K562 (cell line): ENCODE results near the gene TOMM22. TPM values are rescaled to one million over a fixed set of nuclear protein-coding genes. Genes with fewer than 3 reads are reported as not detected.
A peak's percentile ranks its signal among the peaks of the same experiment; 100 is the strongest.

Source experiments
- DPF2 ChIP-seq: fragments of 450-650 bp; IDR thresholded peaks from 2 replicates; pipeline ENCODE4 v1.6.1; 2016
- E2F4 ChIP-seq: sonication (generic); formaldehyde crosslinking; IDR thresholded peaks from 2 replicates; pipeline ENCODE4 v1.8.0; 2022; ENCODE audit warnings: mild to moderate bottlenecking, low read depth, missing genetic modification reagents
- KHSRP ChIP-seq: fragments of 450-650 bp; IDR thresholded peaks from 2 replicates; pipeline ENCODE4 v1.6.1; 2017
- MGA ChIP-seq: fragments of 450-650 bp; IDR thresholded peaks from 2 replicates; pipeline ENCODE4 v1.6.1; 2016; ENCODE audit warnings: mild to moderate bottlenecking, moderate library complexity
- NCOA4 ChIP-seq: fragments of 450-650 bp; IDR thresholded peaks from 2 replicates; pipeline ENCODE4 v1.6.1; 2018; ENCODE audit warnings: mild to moderate bottlenecking; ENCODE audit not compliant: partially characterized antibody
- PRDM10 ChIP-seq: fragments of 450-650 bp; IDR thresholded peaks from 2 replicates; pipeline ENCODE4 v1.6.1; 2018; ENCODE audit not compliant: partially characterized antibody
- SMAD2 ChIP-seq: fragments of 150-350 bp; IDR thresholded peaks from 2 replicates; pipeline ENCODE4 v1.6.1; 2014; ENCODE audit warnings: low read depth, mild to moderate bottlenecking, low read length
- VEZF1 ChIP-seq: fragments of 200-800 bp; sonication (Bioruptor generic); IDR thresholded peaks from 2 replicates; pipeline ENCODE4 v1.6.1; 2017; ENCODE audit warnings: missing genetic modification characterization, missing compliant biosample characterization
- ZNF75A ChIP-seq: fragments of 450-650 bp; formaldehyde crosslinking; IDR thresholded peaks from 2 replicates; pipeline ENCODE4 v1.4.0; 2020; ENCODE audit warnings: mild to moderate bottlenecking
- polyA plus RNA-seq, 8 experiments: library from polyadenylated mRNA; depleted of rRNA in 4 of 8; stranded (reverse) in 5 of 8; unstranded in 3 of 8; fragments of >200 nt; fragmentation: Nextera tagmentation in 2 of 8; fragmentation: Illumina TruSeq in 1 of 8; extraction: Ambion mirVana in 2 of 8; extraction: Trizol in 1 of 8; gene quantifications; 2 replicates each; pipeline versions ENCODE4 v1.2.1 to v1.2.3, GENCODE V29; 2011 to 2014; ENCODE audit warnings: inconsistent platforms in 1 of 8, missing spikeins in 1 of 8
- total RNA-seq, 7 experiments: library from RNA; depleted of rRNA in 6 of 7; stranded (reverse); fragments of >200 nt in 6 of 7; fragmentation: Illumina TruSeq in 2 of 7; extraction: Trizol in 2 of 7; gene quantifications; 2 replicates each; pipeline versions ENCODE4 v1.2.1 to v1.2.3, GENCODE V29; 2011 to 2021; ENCODE audit warnings: low replicate concordance in 1 of 7

TOMM22 gene
- total and polyA plus RNA-seq, 9 of the 15 experiments (the other 6 are each of a cell fraction or from before 2014, with no cell fraction given), result 25.8 to 108 (median 73.8) TPM

- TF ChIP-seq MGA (no peak), PRDM10 (peak; percentile 23), ZNF75A (CRISPR knock-in tag) (no peak), VEZF1 (CRISPR knock-in tag) (no peak; the same call in 1 of the 2 replicates), KHSRP (no peak), DPF2 (no peak), NCOA4 (no peak), E2F4 (no peak), SMAD2 (no peak)
Measured at GRCh38 chr22:38681582-38682335, at the start of gene TOMM22 (continued).
